ENCODE results near the gene PRKACG. TPM values are rescaled to one million over a fixed set of nuclear protein-coding genes. Genes with fewer than 3 reads are reported as not detected.
A peak's percentile ranks its signal among the peaks of the same experiment; 100 is the strongest.

Gene PRKACG
- total and polyA plus RNA-seq, 5 donors from 2014 or later = not detected

GRCh38 chr9:68973619-68974018, 40.3 kb downstream of the PRKACG start:
- DNase-seq (peak in 1 of 3 donors; percentile 36), ATAC-seq (ENCODE audit: low read depth in 2 of 2) (no peak)
- H3K27ac Mint-ChIP-seq = peak overlapping the region; percentile 57 to 93 (median 88)
- H3K4me1 Mint-ChIP-seq = peaks cover 10 to 54% (median 43%) of the 10 kb centered on the region in 4 donors
- Histone ChIP-seq H3K4me3 (ENCODE audit: low read depth, low read length) (peak overlapping the region; percentile 78), H3K9me3 (ENCODE audit: control insufficient read depth in 2 of 2, low read length in 2 of 2) (no peaks in the 10 kb centered on the region), H3K27me3 (ENCODE audit: control insufficient read depth, insufficient read depth, low read length) (no peaks in the 10 kb centered on the region), H3K4me1 (ENCODE audit: control insufficient read depth, insufficient read depth, low read length, poor library complexity, severe bottlenecking) (peaks cover 34% of the 10 kb centered on the region), H3K27ac (ENCODE audit: insufficient read depth, low read length, poor library complexity, severe bottlenecking) (peak overlapping the region; percentile 76), H3K36me3 (ENCODE audit: control insufficient read depth, insufficient read depth, low read length) (no peaks in the 10 kb centered on the region)
- peaks cover 0 to 1% (median 0%) of the 10 kb centered on the region in 7 donors for H3K9me3 Mint-ChIP-seq
- peak overlapping the region; percentile 49 to 77 (median 65) for H3K4me3 Mint-ChIP-seq
- H3K36me3 Mint-ChIP-seq = no peaks in the 10 kb centered on the region
- no peaks in the 10 kb centered on the region for H3K27me3 Mint-ChIP-seq

GRCh38 chr9:68970151-68970550, 43.8 kb downstream of the PRKACG start:
- H3K27me3 ChIP-seq (ENCODE audit: control insufficient read depth, insufficient read depth, low read length) = no peaks in the 10 kb centered on the region
- no peak overlapping the region for H3K4me3 ChIP-seq (ENCODE audit: low read depth, low read length)
- peaks cover 0 to 3% (median 0%) of the 10 kb centered on the region in 7 donors for H3K9me3 Mint-ChIP-seq
- H3K36me3 ChIP-seq (ENCODE audit: control insufficient read depth, insufficient read depth, low read length) = no peaks in the 10 kb centered on the region
- DNase-seq (no peak), ATAC-seq (ENCODE audit: low read depth in 2 of 2) (no peak)
- H3K27ac ChIP-seq (ENCODE audit: insufficient read depth, low read length, poor library complexity, severe bottlenecking) = no peak overlapping the region
- H3K4me1 Mint-ChIP-seq = peaks cover 4 to 36% (median 32%) of the 10 kb centered on the region in 4 donors
- no peaks in the 10 kb centered on the region for H3K9me3 ChIP-seq (ENCODE audit: control insufficient read depth in 2 of 2, low read length in 2 of 2)
- no peak overlapping the region for H3K27ac Mint-ChIP-seq
- H3K4me1 ChIP-seq (ENCODE audit: control insufficient read depth, insufficient read depth, low read length, poor library complexity, severe bottlenecking) = peaks cover 18% of the 10 kb centered on the region
- H3K4me3 Mint-ChIP-seq = no peak overlapping the region
- no peaks in the 10 kb centered on the region for H3K36me3 Mint-ChIP-seq
- no peaks in the 10 kb centered on the region for H3K27me3 Mint-ChIP-seq

DNA sequence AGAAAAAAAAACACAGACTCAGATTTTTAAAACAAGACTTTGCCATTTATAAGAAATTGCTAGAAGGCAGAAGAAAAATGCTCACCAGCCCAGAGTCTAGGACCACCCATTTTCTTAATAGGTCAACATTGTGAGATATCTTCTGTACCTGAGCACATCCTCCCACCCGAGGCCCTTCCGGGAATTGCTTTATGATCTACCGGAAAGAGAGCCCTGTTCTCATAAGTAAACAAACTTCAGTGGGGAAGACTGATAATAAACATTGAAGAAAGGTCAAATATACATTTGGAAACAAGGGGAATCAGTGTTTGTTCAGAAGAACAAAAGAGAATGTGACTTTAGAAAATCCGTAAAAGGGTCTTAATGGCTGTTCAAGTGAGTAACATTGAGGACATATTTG, 44.4 kb downstream of the PRKACG start:
- H3K9me3 Mint-ChIP-seq = peaks cover 0 to 3% (median 0%) of the 10 kb centered on the region in 7 donors
- Histone ChIP-seq H3K27me3 (ENCODE audit: control insufficient read depth, insufficient read depth, low read length) (no peaks in the 10 kb centered on the region), H3K36me3 (ENCODE audit: control insufficient read depth, insufficient read depth, low read length) (no peaks in the 10 kb centered on the region), H3K4me3 (ENCODE audit: low read depth, low read length) (no peak overlapping the region), H3K4me1 (ENCODE audit: control insufficient read depth, insufficient read depth, low read length, poor library complexity, severe bottlenecking) (peaks cover 12% of the 10 kb centered on the region), H3K9me3 (ENCODE audit: control insufficient read depth in 2 of 2, low read length in 2 of 2) (no peaks in the 10 kb centered on the region), H3K27ac (ENCODE audit: insufficient read depth, low read length, poor library complexity, severe bottlenecking) (no peak overlapping the region)
- H3K36me3 Mint-ChIP-seq = no peaks in the 10 kb centered on the region
- no peak overlapping the region for H3K4me3 Mint-ChIP-seq
- H3K4me1 Mint-ChIP-seq = peaks cover 4 to 30% (median 28%) of the 10 kb centered on the region in 4 donors
- no peak for ATAC-seq (ENCODE audit: low read depth in 2 of 2)
- no peaks in the 10 kb centered on the region for H3K27me3 Mint-ChIP-seq
- H3K27ac Mint-ChIP-seq = no peak overlapping the region
- no peak for DNase-seq

- Mint-ChIP-seq H3K27ac (no peak overlapping the region), H3K4me3 (no peak overlapping the region), H3K36me3 (no peaks in the 10 kb centered on the region), H3K4me1 (peaks cover 0 to 25% (median 16%) of the 10 kb centered on the region in 4 donors), H3K27me3 (no peaks in the 10 kb centered on the region), H3K9me3 (peaks cover 0 to 3% (median 0%) of the 10 kb centered on the region in 7 donors)
- ATAC-seq (ENCODE audit: low read depth in 2 of 2) (no peak), DNase-seq (no peak)
- Histone ChIP-seq H3K27me3 (ENCODE audit: control insufficient read depth, insufficient read depth, low read length) (no peaks in the 10 kb centered on the region), H3K36me3 (ENCODE audit: control insufficient read depth, insufficient read depth, low read length) (no peaks in the 10 kb centered on the region), H3K4me3 (ENCODE audit: low read depth, low read length) (no peak overlapping the region), H3K27ac (ENCODE audit: insufficient read depth, low read length, poor library complexity, severe bottlenecking) (no peak overlapping the region), H3K4me1 (ENCODE audit: control insufficient read depth, insufficient read depth, low read length, poor library complexity, severe bottlenecking) (no peaks in the 10 kb centered on the region), H3K9me3 (ENCODE audit: control insufficient read depth in 2 of 2, low read length in 2 of 2) (no peaks in the 10 kb centered on the region)
Observed at GRCh38 chr9:68967800-68968199, 46.1 kb downstream of the PRKACG start.

DNA sequence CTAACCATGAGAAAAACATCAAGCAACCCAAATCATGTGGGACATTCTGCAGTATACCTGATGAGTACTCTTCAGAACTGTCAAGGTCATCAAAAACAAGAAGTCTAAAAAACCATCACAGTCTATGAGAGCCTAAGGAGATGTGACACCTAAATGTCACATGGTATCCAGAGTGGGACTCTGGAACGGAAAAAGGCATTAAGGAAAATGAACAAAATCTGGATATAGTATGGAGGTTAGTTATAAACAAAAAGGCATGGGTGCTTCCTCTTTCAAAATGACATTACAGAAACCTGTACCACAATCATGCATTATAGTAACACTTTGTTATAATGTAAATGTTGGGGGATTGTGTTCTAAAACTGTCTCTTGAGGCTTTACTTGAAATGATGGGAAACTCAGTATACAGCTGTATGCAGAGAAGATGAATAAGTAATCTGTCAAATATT, 47.4 kb downstream of the PRKACG start:
- H3K9me3 ChIP-seq (ENCODE audit: control insufficient read depth in 2 of 2, low read length in 2 of 2) = no peaks in the 10 kb centered on the region
- H3K27ac ChIP-seq (ENCODE audit: insufficient read depth, low read length, poor library complexity, severe bottlenecking) = no peak overlapping the region
- Mint-ChIP-seq H3K36me3 (no peaks in the 10 kb centered on the region), H3K4me1 (peaks cover 0 to 19% (median 8%) of the 10 kb centered on the region in 4 donors), H3K4me3 (no peak overlapping the region), H3K9me3 (peaks cover 0 to 3% (median 0%) of the 10 kb centered on the region in 7 donors), H3K27ac (no peak overlapping the region), H3K27me3 (no peaks in the 10 kb centered on the region)
- no peaks in the 10 kb centered on the region for H3K27me3 ChIP-seq (ENCODE audit: control insufficient read depth, insufficient read depth, low read length)
- ATAC-seq (ENCODE audit: low read depth in 2 of 2) (no peak), DNase-seq (no peak)
- no peak overlapping the region for H3K4me3 ChIP-seq (ENCODE audit: low read depth, low read length)
- no peaks in the 10 kb centered on the region for H3K36me3 ChIP-seq (ENCODE audit: control insufficient read depth, insufficient read depth, low read length)
- no peaks in the 10 kb centered on the region for H3K4me1 ChIP-seq (ENCODE audit: control insufficient read depth, insufficient read depth, low read length, poor library complexity, severe bottlenecking)

DNA sequence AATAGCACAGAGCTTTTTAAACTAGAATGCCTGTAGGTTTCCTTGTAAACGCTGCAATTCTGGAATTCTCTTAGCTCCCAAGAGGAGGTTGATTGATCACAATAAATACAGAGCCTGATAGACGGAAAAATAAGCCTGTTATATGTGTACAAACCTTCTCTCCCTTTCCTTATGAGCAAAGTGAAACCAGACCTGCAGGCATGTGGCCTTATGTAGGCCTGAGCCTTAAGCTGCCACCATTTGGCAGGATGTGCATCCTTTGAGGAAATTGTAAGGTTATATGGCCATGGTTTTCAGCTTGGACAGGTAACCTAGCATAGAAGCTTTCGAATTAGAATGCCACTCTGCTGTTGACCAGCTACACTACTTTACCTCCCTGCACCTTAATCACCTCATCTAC, 49.1 kb downstream of the PRKACG start:
- H3K4me3 ChIP-seq (ENCODE audit: low read depth, low read length) = no peak overlapping the region
- no peak overlapping the region for H3K4me3 Mint-ChIP-seq
- ATAC-seq (ENCODE audit: low read depth in 2 of 2) = no peak
- no peaks in the 10 kb centered on the region for H3K36me3 Mint-ChIP-seq
- H3K9me3 ChIP-seq (ENCODE audit: control insufficient read depth in 2 of 2, low read length in 2 of 2) = no peaks in the 10 kb centered on the region
- DNase-seq = peak in 1 of 3 donors; percentile 70
- H3K36me3 ChIP-seq (ENCODE audit: control insufficient read depth, insufficient read depth, low read length) = no peaks in the 10 kb centered on the region
- no peaks in the 10 kb centered on the region for H3K27me3 ChIP-seq (ENCODE audit: control insufficient read depth, insufficient read depth, low read length)
- H3K27ac ChIP-seq (ENCODE audit: insufficient read depth, low read length, poor library complexity, severe bottlenecking) = no peak overlapping the region
- no peaks in the 10 kb centered on the region for H3K4me1 ChIP-seq (ENCODE audit: control insufficient read depth, insufficient read depth, low read length, poor library complexity, severe bottlenecking)
- H3K27ac Mint-ChIP-seq = no peak overlapping the region
- peaks cover 0 to 5% (median 0%) of the 10 kb centered on the region in 7 donors for H3K9me3 Mint-ChIP-seq
- H3K27me3 Mint-ChIP-seq = no peaks in the 10 kb centered on the region
- H3K4me1 Mint-ChIP-seq = peaks cover 0 to 10% (median 3%) of the 10 kb centered on the region in 4 donors

GRCh38 chr9:68964102-68964541, 49.8 kb downstream of the PRKACG start:
- ATAC-seq (ENCODE audit: low read depth in 2 of 2) = no peak
- Mint-ChIP-seq H3K4me1 (peaks cover 0 to 7% (median 1%) of the 10 kb centered on the region in 4 donors), H3K4me3 (no peak overlapping the region), H3K27me3 (no peaks in the 10 kb centered on the region), H3K9me3 (peaks cover 0 to 5% (median 0%) of the 10 kb centered on the region in 7 donors), H3K27ac (no peak overlapping the region), H3K36me3 (no peaks in the 10 kb centered on the region)
- Histone ChIP-seq H3K27me3 (ENCODE audit: control insufficient read depth, insufficient read depth, low read length) (no peaks in the 10 kb centered on the region), H3K9me3 (ENCODE audit: control insufficient read depth in 2 of 2, low read length in 2 of 2) (no peaks in the 10 kb centered on the region), H3K27ac (ENCODE audit: insufficient read depth, low read length, poor library complexity, severe bottlenecking) (no peak overlapping the region), H3K4me1 (ENCODE audit: control insufficient read depth, insufficient read depth, low read length, poor library complexity, severe bottlenecking) (no peaks in the 10 kb centered on the region), H3K4me3 (ENCODE audit: low read depth, low read length) (no peak overlapping the region), H3K36me3 (ENCODE audit: control insufficient read depth, insufficient read depth, low read length) (no peaks in the 10 kb centered on the region)
- DNase-seq = no peak

- Histone ChIP-seq H3K36me3 (ENCODE audit: control insufficient read depth, insufficient read depth, low read length) (no peaks in the 10 kb centered on the region), H3K27me3 (ENCODE audit: control insufficient read depth, insufficient read depth, low read length) (no peaks in the 10 kb centered on the region), H3K4me3 (ENCODE audit: low read depth, low read length) (no peak overlapping the region), H3K4me1 (ENCODE audit: control insufficient read depth, insufficient read depth, low read length, poor library complexity, severe bottlenecking) (no peaks in the 10 kb centered on the region), H3K27ac (ENCODE audit: insufficient read depth, low read length, poor library complexity, severe bottlenecking) (no peak overlapping the region), H3K9me3 (ENCODE audit: control insufficient read depth in 2 of 2, low read length in 2 of 2) (no peaks in the 10 kb centered on the region)
- Mint-ChIP-seq H3K27ac (no peak overlapping the region), H3K36me3 (no peaks in the 10 kb centered on the region), H3K9me3 (peaks cover 0 to 5% (median 0%) of the 10 kb centered on the region in 7 donors), H3K27me3 (no peaks in the 10 kb centered on the region), H3K4me1 (peaks cover 0 to 7% (median 1%) of the 10 kb centered on the region in 4 donors), H3K4me3 (no peak overlapping the region)
- ATAC-seq (ENCODE audit: low read depth in 2 of 2) (no peak), DNase-seq (no peak)
Observed at GRCh38 chr9:68963416-68963815, 50.5 kb downstream of the PRKACG start.

All from CD4-positive, CD25-positive, alpha-beta regulatory T cell (primary cell).